HCT116 (cell line): ENCODE measurements around the gene PSMC3. TPM values are rescaled to one million over a fixed set of nuclear protein-coding genes. Genes with fewer than 3 reads are reported as not detected.

Experiments used
- ATAC-seq: fragments of 200-7000 bp; cut with Tn5 transposase; 2 replicates; pipeline ENCODE4 v1.9.1; 2020; ENCODE audit warnings: mild to moderate bottlenecking, moderate library complexity
- BruUV-seq: library from RNA; stranded (reverse); fragments of 400-500 nt; replicated peaks from 2 replicates; lab custom pipeline; 2021; lab: Mats Ljungman, UMichigan
- CTCF ChIA-PET: fragments of 300-600 bp; sonication (Branson Sonifier 250); formaldehyde crosslinking; loops from one replicate; lab custom pipeline; 2021; ENCODE audit warnings: antibody characterized with exemption; lab: Charles Lee
- POLR2A ChIA-PET: fragments of 300-600, 350-600 bp; sonication (Branson Sonifier 250); formaldehyde crosslinking; loops from one replicate; lab custom pipeline; 2021; ENCODE audit warnings: antibody characterized with exemption; lab: Charles Lee
- RAD21 ChIA-PET, 2 experiments: fragments of 300-600 bp; sonication (Branson Sonifier 250); formaldehyde crosslinking; loops; one replicate each; lab custom pipeline; 2023; ENCODE audit warnings: low total read pairs in 2 of 2; ENCODE audit not compliant: uncharacterized antibody in 2 of 2, unreplicated experiment in 2 of 2, low non-redundant PET in 1 of 2; lab: Charles Lee
- DNase-seq: peaks from one replicate; pipeline ENCODE4 v3.0.0-alpha.2; 2010; ENCODE audit warnings: low read depth, low spot score
- H2AFZ ChIP-seq: fragments of 200-600 bp; shearing (Covaris generic), sonication (generic); 2 replicates; pipeline ENCODE4 v1.6.1; 2017; ENCODE audit warnings: low read depth, mixed run types, mixed read lengths, antibody characterized with exemption, low read length; ENCODE audit not compliant: poor library complexity, severe bottlenecking
- H3K27ac ChIP-seq: 2 replicates; pipeline ENCODE4 v1.5.1; 2012; ENCODE audit warnings: low read depth, low read length
- H3K27me3 ChIP-seq: fragments of 200-600 bp; sonication (generic); 2 replicates; pipeline ENCODE4 v1.6.1; 2016; ENCODE audit warnings: mixed run types, low read length, mixed read lengths; ENCODE audit not compliant: insufficient read depth
- H3K36me3 ChIP-seq, 2 experiments: fragments of 200-500 bp in 1 of 2; fragments of 200-600 bp in 1 of 2; sonication (Bioruptor generic) in 1 of 2; sonication (generic) in 1 of 2; 2 replicates each; pipeline versions ENCODE4 v1.5.1 to v1.6.1; 2014 to 2016; ENCODE audit warnings: low read length in 2 of 2, inconsistent platforms in 1 of 2, mixed read lengths in 1 of 2, mixed run types in 1 of 2; ENCODE audit not compliant: insufficient read depth in 2 of 2, control insufficient read depth in 1 of 2
- H3K4me1 ChIP-seq, 2 experiments: fragments of 200-600 bp in 1 of 2; sonication (generic) in 1 of 2; 2 replicates each; pipeline versions ENCODE4 v1.5.1 to v1.6.1; 2012 to 2017; ENCODE audit warnings: low read length in 2 of 2, inconsistent platforms in 1 of 2, mild to moderate bottlenecking in 1 of 2, mixed read lengths in 1 of 2, mixed run types in 1 of 2, moderate library complexity in 1 of 2; ENCODE audit not compliant: insufficient read depth in 2 of 2, control insufficient read depth in 1 of 2
- H3K4me2 ChIP-seq: fragments of 200-600 bp; sonication (generic); 2 replicates; pipeline ENCODE4 v1.6.1; 2017; ENCODE audit warnings: mixed run types, low read length, mixed read lengths
- H3K4me3 ChIP-seq, 2 experiments: fragments of 200-600 bp in 1 of 2; sonication (generic) in 1 of 2; replicated peaks in 1 of 2; 2 replicates each; pipeline ENCODE4 v1.5.1; 2011 to 2016; ENCODE audit warnings: low read length in 2 of 2, control low read depth in 1 of 2, low read depth in 1 of 2, mild to moderate bottlenecking in 1 of 2, mixed read lengths in 1 of 2, mixed run types in 1 of 2
- H3K79me2 ChIP-seq: fragments of 200-600 bp; sonication (generic); 2 replicates; pipeline ENCODE4 v1.6.1; 2017; ENCODE audit warnings: mild to moderate bottlenecking, mixed run types, low read length, moderate library complexity, mixed read lengths; ENCODE audit not compliant: insufficient read depth
- H3K9ac ChIP-seq: fragments of 200-600 bp; sonication (generic); 2 replicates; pipeline ENCODE4 v1.6.1; 2016; ENCODE audit warnings: low read length, mixed read lengths
- H3K9me2 ChIP-seq: fragments of 200-600 bp; sonication (generic), shearing (Covaris generic); 2 replicates; pipeline ENCODE4 v1.6.1; 2017; ENCODE audit warnings: mixed run types, mild to moderate bottlenecking, moderate library complexity; ENCODE audit not compliant: insufficient read depth
- H3K9me3 ChIP-seq, 2 experiments: fragments of 200-500 bp in 1 of 2; fragments of 200-600 bp in 1 of 2; sonication (Bioruptor generic) in 1 of 2; sonication (generic) in 1 of 2; 2 replicates each; pipeline ENCODE4 v1.6.1; 2014 to 2017; ENCODE audit warnings: low read length in 2 of 2, mixed read lengths in 2 of 2, inconsistent platforms in 1 of 2, low read depth in 1 of 2, mild to moderate bottlenecking in 1 of 2, mixed run types in 1 of 2, moderate library complexity in 1 of 2; ENCODE audit not compliant: control insufficient read depth in 1 of 2, insufficient read depth in 1 of 2
- H4K20me1 ChIP-seq: fragments of 200-600 bp; sonication (generic), shearing (Covaris generic); 2 replicates; pipeline ENCODE4 v1.6.1; 2017; ENCODE audit warnings: mixed run types, mild to moderate bottlenecking, moderate library complexity; ENCODE audit not compliant: insufficient read depth
- CTCF ChIP-seq, 3 experiments: fragments of 200-600 bp in 1 of 3; sonication (generic) in 1 of 3; IDR thresholded peaks in 2 of 3; conservative IDR thresholded peaks in 1 of 3; 2 replicates each; pipeline ENCODE4 v1.5.1; 2012 to 2017; ENCODE audit warnings: low read depth in 2 of 3, low read length in 2 of 3, antibody characterized with exemption in 1 of 3, borderline replicate concordance in 1 of 3, control low read depth in 1 of 3, mild to moderate bottlenecking in 1 of 3, mixed read lengths in 1 of 3, mixed run types in 1 of 3, moderate library complexity in 1 of 3; ENCODE audit not compliant: insufficient read depth in 1 of 3
- ELF1 ChIP-seq: IDR thresholded peaks from 2 replicates; pipeline ENCODE4 v1.6.1; 2012; ENCODE audit warnings: low read depth, borderline replicate concordance
- EZH2 ChIP-seq: fragments of 200-600 bp; sonication (generic); IDR thresholded peaks from 2 replicates; pipeline ENCODE4 v1.6.1; 2017; ENCODE audit warnings: antibody characterized with exemption, mixed run types
- POLR2A ChIP-seq: IDR thresholded peaks from 2 replicates; pipeline ENCODE4 v1.7.0; 2011; ENCODE audit warnings: borderline replicate concordance; ENCODE audit not compliant: insufficient read depth, insufficient read length; ENCODE audit errors: extremely low read depth
- SP1 ChIP-seq: IDR thresholded peaks from 2 replicates; pipeline ENCODE4 v1.6.1; 2012; ENCODE audit warnings: low read depth
- ZNF274 ChIP-seq: fragments of 200-500 bp; sonication (Bioruptor generic); IDR thresholded peaks from 2 replicates; pipeline ENCODE4 v1.6.1; 2014; ENCODE audit warnings: mild to moderate bottlenecking, low read depth, low read length, inconsistent platforms
- intact Hi-C: fragments of 100-400 bp; cut with micrococcal nuclease; formaldehyde crosslinking; loops from 2 replicates; pipeline ENCODE4 v1.10.0; 2022
- total RNA-seq: library from RNA; stranded (reverse); gene quantifications from one replicate; pipeline ENCODE4 v1.2.1, GENCODE V29; 2021; ENCODE audit not compliant: unreplicated experiment
- TF ChIP-seq, protein P1 (sequence below): IDR thresholded peaks from 2 replicates; pipeline ENCODE4 v1.6.1; 2012; ENCODE audit warnings: low read depth

Gene PSMC3
- total RNA-seq, 1 experiment from 2014 or later: 155 TPM

GRCh38 chr11:47406896-47407745, 19.1 kb downstream of the PSMC3 start:
- no peaks in the 10 kb centered on the region for H3K9me3 ChIP-seq
- ATAC-seq (no peak), DNase-seq (no peak)
- CTCF ChIA-PET: interaction anchor here (1.1 to 1.7 kb wide), 3 partner anchors 8 to 52 kb away, joined by 4 to 8 read pairs (median 5); no protein-coding TSS in a partner anchor
- no peaks in the 10 kb centered on the region for H3K27me3 ChIP-seq
- RAD21 ChIA-PET: interaction anchor here in 1 of 2 experiments (0.7 kb wide), 1 partner anchor 9 kb away, joined by 3 read pairs; no protein-coding TSS in a partner anchor
- H4K20me1 ChIP-seq: no peaks in the 10 kb centered on the region
- H2AFZ ChIP-seq: no peak overlapping the region
- H3K79me2 ChIP-seq: peaks cover 7% of the 10 kb centered on the region; the same call in 1 of the 2 replicates
- intact Hi-C loops: no loop called here
- no peaks in the 10 kb centered on the region for H3K36me3 ChIP-seq
- BruUV-seq: TSS peak; percentile 95
- peak overlapping the region; percentile 81 for H3K4me2 ChIP-seq
- H3K4me3 ChIP-seq: peak overlapping the region; percentile 55 to 74
- peak overlapping the region; percentile 78 for H3K9ac ChIP-seq
- TF ChIP-seq ELF1 (no peak), EZH2 (no peak), ZNF274 (no peak), SP1 (no peak), POLR2A (no peak), CTCF (IDR thresholded peaks at IDR 0.05 in 2 of 3, conservative IDR thresholded peaks at IDR 0.05 in 1 of 3; ENCODE audit: borderline replicate concordance in 1 of 3, insufficient read depth in 1 of 3, low read depth in 2 of 3, low read length in 2 of 3) (no peak)
- TF ChIP-seq, protein P1, sequence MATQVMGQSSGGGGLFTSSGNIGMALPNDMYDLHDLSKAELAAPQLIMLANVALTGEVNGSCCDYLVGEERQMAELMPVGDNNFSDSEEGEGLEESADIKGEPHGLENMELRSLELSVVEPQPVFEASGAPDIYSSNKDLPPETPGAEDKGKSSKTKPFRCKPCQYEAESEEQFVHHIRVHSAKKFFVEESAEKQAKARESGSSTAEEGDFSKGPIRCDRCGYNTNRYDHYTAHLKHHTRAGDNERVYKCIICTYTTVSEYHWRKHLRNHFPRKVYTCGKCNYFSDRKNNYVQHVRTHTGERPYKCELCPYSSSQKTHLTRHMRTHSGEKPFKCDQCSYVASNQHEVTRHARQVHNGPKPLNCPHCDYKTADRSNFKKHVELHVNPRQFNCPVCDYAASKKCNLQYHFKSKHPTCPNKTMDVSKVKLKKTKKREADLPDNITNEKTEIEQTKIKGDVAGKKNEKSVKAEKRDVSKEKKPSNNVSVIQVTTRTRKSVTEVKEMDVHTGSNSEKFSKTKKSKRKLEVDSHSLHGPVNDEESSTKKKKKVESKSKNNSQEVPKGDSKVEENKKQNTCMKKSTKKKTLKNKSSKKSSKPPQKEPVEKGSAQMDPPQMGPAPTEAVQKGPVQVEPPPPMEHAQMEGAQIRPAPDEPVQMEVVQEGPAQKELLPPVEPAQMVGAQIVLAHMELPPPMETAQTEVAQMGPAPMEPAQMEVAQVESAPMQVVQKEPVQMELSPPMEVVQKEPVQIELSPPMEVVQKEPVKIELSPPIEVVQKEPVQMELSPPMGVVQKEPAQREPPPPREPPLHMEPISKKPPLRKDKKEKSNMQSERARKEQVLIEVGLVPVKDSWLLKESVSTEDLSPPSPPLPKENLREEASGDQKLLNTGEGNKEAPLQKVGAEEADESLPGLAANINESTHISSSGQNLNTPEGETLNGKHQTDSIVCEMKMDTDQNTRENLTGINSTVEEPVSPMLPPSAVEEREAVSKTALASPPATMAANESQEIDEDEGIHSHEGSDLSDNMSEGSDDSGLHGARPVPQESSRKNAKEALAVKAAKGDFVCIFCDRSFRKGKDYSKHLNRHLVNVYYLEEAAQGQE: no peak
- TF ChIP-seq, all 23 proteins: peak for 0
- POLR2A ChIA-PET: interaction anchor here (1.5 kb wide), 1 partner anchor 33 kb away, joined by 5 read pairs; no protein-coding TSS in a partner anchor
- peak overlapping the region; percentile 98 for H3K27ac ChIP-seq
- H3K4me1 ChIP-seq: peaks cover 19 to 22% of the 10 kb centered on the region in 2 experiments
- no peaks in the 10 kb centered on the region for H3K9me2 ChIP-seq
